Kidney tubule cell (primary cell): ENCODE measurements around the gene BCAS3.

Experiments
- DNase-seq: peaks from one replicate; pipeline ENCODE4 v3.0.0-alpha.2; 2018; ENCODE audit warnings: low spot score

The BCAS3 gene

GRCh38 chr17:61384692-61385576, 707.3 kb downstream of the BCAS3 start:
- no peak for DNase-seq

- DNase-seq = no peak
Observed at GRCh38 chr17:61385577-61386236, 708.1 kb downstream of the BCAS3 start.

GRCh38 chr17:61386251-61386650, 708.6 kb downstream of the BCAS3 start:
- no peak for DNase-seq

- DNase-seq = no peak
Observed at GRCh38 chr17:61387011-61387410, 709.4 kb downstream of the BCAS3 start.

- no peak for DNase-seq
Observed at GRCh38 chr17:61387511-61388305, 710.1 kb downstream of the BCAS3 start.

- no peak for DNase-seq
Observed at GRCh38 chr17:61388561-61389356, 711.1 kb downstream of the BCAS3 start.

GRCh38 chr17:61389670-61390478, 712.2 kb downstream of the BCAS3 start:
- no peak for DNase-seq

GRCh38 chr17:61390479-61390791, 712.8 kb downstream of the BCAS3 start:
- DNase-seq = no peak

- no peak for DNase-seq
Observed at GRCh38 chr17:61391595-61392291, 714.1 kb downstream of the BCAS3 start.

- DNase-seq = no peak
Observed at GRCh38 chr17:61392679-61393078, 715.0 kb downstream of the BCAS3 start.

- no peak for DNase-seq
Observed at GRCh38 chr17:61393550-61393903, 715.9 kb downstream of the BCAS3 start.

GRCh38 chr17:61393904-61394629, 716.4 kb downstream of the BCAS3 start:
- no peak for DNase-seq

GRCh38 chr17:61394630-61395408, 717.2 kb downstream of the BCAS3 start:
- no peak for DNase-seq

- no peak for DNase-seq
Observed at GRCh38 chr17:61395409-61395982, 717.8 kb downstream of the BCAS3 start.

- DNase-seq = no peak
Observed at GRCh38 chr17:61395983-61396585, 718.4 kb downstream of the BCAS3 start.

- DNase-seq = no peak
Observed at GRCh38 chr17:61396586-61397085, 719.0 kb downstream of the BCAS3 start.

- no peak for DNase-seq
Observed at GRCh38 chr17:61397086-61397842, 719.6 kb downstream of the BCAS3 start.
